ENCODE data around the gene SYT12. TPM values are rescaled to one million over a fixed set of nuclear protein-coding genes. Genes with fewer than 3 reads are reported as not detected.

Gene SYT12
- total and polyA plus RNA-seq, 4 donors, result 0.12 to 0.25 (median 0.17) TPM; not detected in 1

GRCh38 chr11:67007126-67007525 lies 15.8 kb upstream of the SYT12 start:
- Histone ChIP-seq H3K4me3 (no peak overlapping the region), H3K36me3 (ENCODE audit: control insufficient read depth in 4 of 4, insufficient read depth in 4 of 4, low read length in 4 of 4) (no peaks in the 10 kb centered on the region), H3K27ac (ENCODE audit: low read depth in 1 of 2, low read length in 1 of 2) (no peak overlapping the region), H3K9ac (ENCODE audit: insufficient read depth in 1 of 2, low read length in 2 of 2) (no peak overlapping the region), H3K27me3 (ENCODE audit: control insufficient read depth in 3 of 3, insufficient read depth in 3 of 3, low read length in 2 of 3) (no peaks in the 10 kb centered on the region), H3K4me1 (ENCODE audit: control insufficient read depth in 5 of 5, insufficient read depth in 5 of 5, low read length in 5 of 5) (no peaks in the 10 kb centered on the region), H3K9me3 (ENCODE audit: control insufficient read depth in 4 of 4, insufficient read depth in 3 of 4, low read length in 3 of 4) (no peaks in the 10 kb centered on the region)
- ATAC-seq (ENCODE audit: insufficient read depth, low FRiP score) (no peak), DNase-seq (no peak)
- WGBS, 2 donors, result 96 to 97% methylated on average over 7 of the region's 7 CpGs
- no peak for TF ChIP-seq CTCF (IDR thresholded peaks at IDR 0.05; ENCODE audit: control extremely low read depth, extremely low read depth)

- no peak overlapping the region for H3K4me3 ChIP-seq
Observed at GRCh38 chr11:67010296-67010905, 12.5 kb upstream of the SYT12 start.

GRCh38 chr11:67013511-67014045 lies 9.4 kb upstream of the SYT12 start:
- Histone ChIP-seq H3K27ac (ENCODE audit: low read depth in 1 of 2, low read length in 1 of 2) (no peak overlapping the region), H3K27me3 (ENCODE audit: control insufficient read depth in 3 of 3, insufficient read depth in 3 of 3, low read length in 2 of 3) (no peaks in the 10 kb centered on the region), H3K36me3 (ENCODE audit: control insufficient read depth in 4 of 4, insufficient read depth in 4 of 4, low read length in 4 of 4) (no peaks in the 10 kb centered on the region), H3K4me3 (no peak overlapping the region), H3K9me3 (ENCODE audit: control insufficient read depth in 4 of 4, insufficient read depth in 3 of 4, low read length in 3 of 4) (no peaks in the 10 kb centered on the region), H3K4me1 (ENCODE audit: control insufficient read depth in 5 of 5, insufficient read depth in 5 of 5, low read length in 5 of 5) (no peaks in the 10 kb centered on the region), H3K9ac (ENCODE audit: insufficient read depth in 1 of 2, low read length in 2 of 2) (no peak overlapping the region)
- WGBS, 2 donors, result 88 to 94% methylated on average over 11 of the region's 11 CpGs
- no peak for TF ChIP-seq CTCF (IDR thresholded peaks at IDR 0.05; ENCODE audit: control extremely low read depth, extremely low read depth)
- ATAC-seq (ENCODE audit: insufficient read depth, low FRiP score), result no peak
- DNase-seq, result no peak

More at GRCh38 chr11:67010296-67010905, 12.5 kb upstream of the SYT12 start:
- H3K27me3 ChIP-seq (ENCODE audit: control insufficient read depth in 3 of 3, insufficient read depth in 3 of 3, low read length in 2 of 3), result no peaks in the 10 kb centered on the region
- H3K27ac ChIP-seq (ENCODE audit: low read depth in 1 of 2, low read length in 1 of 2), result no peak overlapping the region
- no peaks in the 10 kb centered on the region for H3K36me3 ChIP-seq (ENCODE audit: control insufficient read depth in 4 of 4, insufficient read depth in 4 of 4, low read length in 4 of 4)
- TF ChIP-seq CTCF (IDR thresholded peaks at IDR 0.05; ENCODE audit: control extremely low read depth, extremely low read depth), result no peak
- no peak for ATAC-seq (ENCODE audit: insufficient read depth, low FRiP score)
- no peaks in the 10 kb centered on the region for H3K4me1 ChIP-seq (ENCODE audit: control insufficient read depth in 5 of 5, insufficient read depth in 5 of 5, low read length in 5 of 5)
- no peak for DNase-seq
- 81 to 94% methylated on average over 7 of the region's 7 CpGs for WGBS, 2 donors
- no peaks in the 10 kb centered on the region for H3K9me3 ChIP-seq (ENCODE audit: control insufficient read depth in 4 of 4, insufficient read depth in 3 of 4, low read length in 3 of 4)
- H3K9ac ChIP-seq (ENCODE audit: insufficient read depth in 1 of 2, low read length in 2 of 2), result no peak overlapping the region

- Histone ChIP-seq H3K4me1 (ENCODE audit: control insufficient read depth in 5 of 5, insufficient read depth in 5 of 5, low read length in 5 of 5) (no peaks in the 10 kb centered on the region), H3K27me3 (ENCODE audit: control insufficient read depth in 3 of 3, insufficient read depth in 3 of 3, low read length in 2 of 3) (no peaks in the 10 kb centered on the region), H3K27ac (ENCODE audit: low read depth in 1 of 2, low read length in 1 of 2) (no peak overlapping the region), H3K9me3 (ENCODE audit: control insufficient read depth in 4 of 4, insufficient read depth in 3 of 4, low read length in 3 of 4) (no peaks in the 10 kb centered on the region), H3K36me3 (ENCODE audit: control insufficient read depth in 4 of 4, insufficient read depth in 4 of 4, low read length in 4 of 4) (no peaks in the 10 kb centered on the region), H3K4me3 (no peak overlapping the region), H3K9ac (ENCODE audit: insufficient read depth in 1 of 2, low read length in 2 of 2) (no peak overlapping the region)
- 94 to 96% methylated on average over 7 of the region's 7 CpGs for WGBS, 2 donors
- no peak for ATAC-seq (ENCODE audit: insufficient read depth, low FRiP score)
- TF ChIP-seq CTCF (IDR thresholded peaks at IDR 0.05; ENCODE audit: control extremely low read depth, extremely low read depth), result no peak
- DNase-seq, result no peak
Observed at GRCh38 chr11:67014343-67014742, 8.6 kb upstream of the SYT12 start.

Data from lung (tissue), 12 donors.